NCI-H748 treated with DMSO at 0.1 percent for 48 hours (cell line): ENCODE data around the gene C8B.

Experiments used
- DNase-seq: peaks from one replicate; lab custom pipeline; 2025; lab: John Stamatoyannopoulos, UW

Gene C8B

GRCh38 chr1:56931686-56932085 lies 34.1 kb downstream of the C8B start:
- no peak for DNase-seq

GRCh38 chr1:56931211-56931610 lies 34.6 kb downstream of the C8B start:
- no peak for DNase-seq

GRCh38 chr1:56929492-56929891 lies 36.3 kb downstream of the C8B start:
- DNase-seq: no peak

- no peak for DNase-seq
Measured at GRCh38 chr1:56927986-56928385, 37.8 kb downstream of the C8B start.

- no peak for DNase-seq
Measured at GRCh38 chr1:56927171-56927570, 38.6 kb downstream of the C8B start.

- no peak for DNase-seq
Measured at GRCh38 chr1:56925193-56925592, 40.6 kb downstream of the C8B start.

GRCh38 chr1:56924116-56924515 lies 41.7 kb downstream of the C8B start:
- no peak for DNase-seq

- no peak for DNase-seq
Measured at GRCh38 chr1:56923201-56923600, 42.6 kb downstream of the C8B start.

GRCh38 chr1:56922507-56922906 lies 43.3 kb downstream of the C8B start:
- no peak for DNase-seq

- no peak for DNase-seq
Measured at GRCh38 chr1:56922070-56922469, 43.7 kb downstream of the C8B start.

GRCh38 chr1:56921479-56921878 lies 44.3 kb downstream of the C8B start:
- no peak for DNase-seq

GRCh38 chr1:56920591-56921001 lies 45.2 kb downstream of the C8B start:
- DNase-seq: no peak

- no peak for DNase-seq
Measured at GRCh38 chr1:56917356-56917755, 48.5 kb downstream of the C8B start.

GRCh38 chr1:56916630-56917029 lies 49.2 kb downstream of the C8B start:
- DNase-seq: no peak

- no peak for DNase-seq
Measured at GRCh38 chr1:56915960-56916359, 49.9 kb downstream of the C8B start.

GRCh38 chr1:56912325-56912724 lies 53.5 kb downstream of the C8B start:
- no peak for DNase-seq

- no peak for DNase-seq
Measured at GRCh38 chr1:56911098-56911938, 54.5 kb downstream of the C8B start.

- no peak for DNase-seq
Measured at GRCh38 chr1:56910441-56910985, 55.3 kb downstream of the C8B start.

GRCh38 chr1:56908619-56909221 lies 57.1 kb downstream of the C8B start:
- DNase-seq: no peak

- no peak for DNase-seq
Measured at GRCh38 chr1:56905667-56906066, 60.1 kb downstream of the C8B start.

GRCh38 chr1:56904663-56905397 lies 61.0 kb downstream of the C8B start:
- DNase-seq: no peak

- no peak for DNase-seq
Measured at GRCh38 chr1:56903778-56904177, 62.0 kb downstream of the C8B start.

- DNase-seq: no peak
Measured at GRCh38 chr1:56901716-56902115, 64.1 kb downstream of the C8B start.
